ENCODE data around the gene CHRM5.

- TF ChIP-seq, protein P1, sequence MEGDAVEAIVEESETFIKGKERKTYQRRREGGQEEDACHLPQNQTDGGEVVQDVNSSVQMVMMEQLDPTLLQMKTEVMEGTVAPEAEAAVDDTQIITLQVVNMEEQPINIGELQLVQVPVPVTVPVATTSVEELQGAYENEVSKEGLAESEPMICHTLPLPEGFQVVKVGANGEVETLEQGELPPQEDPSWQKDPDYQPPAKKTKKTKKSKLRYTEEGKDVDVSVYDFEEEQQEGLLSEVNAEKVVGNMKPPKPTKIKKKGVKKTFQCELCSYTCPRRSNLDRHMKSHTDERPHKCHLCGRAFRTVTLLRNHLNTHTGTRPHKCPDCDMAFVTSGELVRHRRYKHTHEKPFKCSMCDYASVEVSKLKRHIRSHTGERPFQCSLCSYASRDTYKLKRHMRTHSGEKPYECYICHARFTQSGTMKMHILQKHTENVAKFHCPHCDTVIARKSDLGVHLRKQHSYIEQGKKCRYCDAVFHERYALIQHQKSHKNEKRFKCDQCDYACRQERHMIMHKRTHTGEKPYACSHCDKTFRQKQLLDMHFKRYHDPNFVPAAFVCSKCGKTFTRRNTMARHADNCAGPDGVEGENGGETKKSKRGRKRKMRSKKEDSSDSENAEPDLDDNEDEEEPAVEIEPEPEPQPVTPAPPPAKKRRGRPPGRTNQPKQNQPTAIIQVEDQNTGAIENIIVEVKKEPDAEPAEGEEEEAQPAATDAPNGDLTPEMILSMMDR (IDR thresholded peaks at IDR 0.05) = no peak
- TF ChIP-seq POLR2A (IDR thresholded peaks at IDR 0.05) = no peak
These were observed 134.1 kb downstream of the CHRM5 start for GRCh38 chr15:34102175-34102925.
